Cardiac muscle cell (in vitro differentiated cells and primary cell): ENCODE measurements around the gene NPBWR2. TPM values are rescaled to one million over a fixed set of nuclear protein-coding genes. Genes with fewer than 3 reads are reported as not detected.
"Not testable (repeated sequence)": the region's sequence is repeated elsewhere in the genome, so short reads cannot be mapped to it uniquely, and the experiment has no call there.

ENCODE experiments used
- DNase-seq, 2 donors: peaks; one replicate each; pipeline versions ENCODE4 v3.0.0 to v3.0.0-alpha.2; 2010 to 2017; ENCODE audit warnings: low read depth in 1 of 2, low spot score in 1 of 2
- H3K27ac ChIP-seq: fragments of 200-600 bp; sonication (generic); 2 replicates; pipeline ENCODE4 v1.5.1; 2016
- H3K27me3 ChIP-seq: fragments of 200-600 bp; sonication (generic); 2 replicates; pipeline ENCODE4 v1.6.0; 2016; ENCODE audit warnings: control low read depth
- H3K36me3 ChIP-seq: fragments of 200-600 bp; sonication (generic); 2 replicates; pipeline ENCODE4 v1.5.1; 2016; ENCODE audit warnings: control low read depth
- H3K4me1 ChIP-seq: fragments of 200-600 bp; sonication (generic); 2 replicates; pipeline ENCODE4 v1.8.1; 2017; ENCODE audit warnings: low read depth, mild to moderate bottlenecking, mixed run types
- H3K4me3 ChIP-seq: fragments of 200-600 bp; sonication (generic); 2 replicates; pipeline ENCODE4 v1.5.1; 2016; ENCODE audit warnings: mild to moderate bottlenecking
- H3K9me3 ChIP-seq: fragments of 200-600 bp; sonication (generic); 2 replicates; pipeline ENCODE4 v1.5.1; 2017; ENCODE audit warnings: low read depth, mild to moderate bottlenecking, control low read depth
- CTCF ChIP-seq: IDR thresholded peaks from 2 replicates; pipeline ENCODE4 v1.5.1; 2012; ENCODE audit warnings: low read depth, mild to moderate bottlenecking, low read length
- polyA plus RNA-seq: library from polyadenylated mRNA; unstranded; fragments of >200 nt; fragmentation: Nextera tagmentation; extraction: Ambion mirVana; gene quantifications from 2 replicates; pipeline ENCODE4 v1.2.1, GENCODE V29; 2016
- total RNA-seq: library from RNA; depleted of rRNA; stranded (reverse); fragments of >200 nt; gene quantifications from 2 replicates; pipeline ENCODE4 v1.2.3, GENCODE V29; 2016

Gene NPBWR2
- total and polyA plus RNA-seq, 2 experiments from 2014 or later = not detected

GRCh38 chr20:64121586-64121985 is 14.2 kb upstream of the NPBWR2 start:
- H3K27me3 ChIP-seq = peaks cover 10% of the 10 kb centered on the region
- TF ChIP-seq CTCF = no peak
- H3K4me3 ChIP-seq = no peak overlapping the region
- DNase-seq = no peak
- H3K4me1 ChIP-seq = no peaks in the 10 kb centered on the region
- no peaks in the 10 kb centered on the region for H3K9me3 ChIP-seq
- H3K27ac ChIP-seq = no peak overlapping the region
- H3K36me3 ChIP-seq = no peaks in the 10 kb centered on the region

- no peak for DNase-seq
Observed at GRCh38 chr20:64119681-64120341, 12.4 kb upstream of the NPBWR2 start.

GRCh38 chr20:64119301-64119680 is 11.9 kb upstream of the NPBWR2 start:
- Histone ChIP-seq H3K9me3 (no peaks in the 10 kb centered on the region), H3K27ac (no peak overlapping the region), H3K4me3 (no peak overlapping the region), H3K36me3 (no peaks in the 10 kb centered on the region), H3K4me1 (no peaks in the 10 kb centered on the region), H3K27me3 (peaks cover 10% of the 10 kb centered on the region)
- no peak for TF ChIP-seq CTCF
- no peak for DNase-seq

More at GRCh38 chr20:64119681-64120341, 12.4 kb upstream of the NPBWR2 start:
- no peak for TF ChIP-seq CTCF
- Histone ChIP-seq H3K4me3 (no peak overlapping the region), H3K27ac (no peak overlapping the region), H3K27me3 (peaks cover 10% of the 10 kb centered on the region), H3K36me3 (no peaks in the 10 kb centered on the region), H3K9me3 (no peaks in the 10 kb centered on the region), H3K4me1 (no peaks in the 10 kb centered on the region)

- DNase-seq, H3K4me1 ChIP-seq, H3K9me3 ChIP-seq, H3K27ac ChIP-seq, H3K4me3 ChIP-seq, H3K36me3 ChIP-seq, H3K27me3 ChIP-seq: not testable (repeated sequence)
Observed at GRCh38 chr20:64117432-64117777, 10.0 kb upstream of the NPBWR2 start.

- H3K27me3 ChIP-seq = no peaks in the 10 kb centered on the region
- H3K9me3 ChIP-seq = no peaks in the 10 kb centered on the region
- H3K27ac ChIP-seq = no peak overlapping the region
- no peak for TF ChIP-seq CTCF
- H3K4me1 ChIP-seq = no peaks in the 10 kb centered on the region
- H3K36me3 ChIP-seq = no peaks in the 10 kb centered on the region
- H3K4me3 ChIP-seq = no peak overlapping the region
- DNase-seq = no peak
Observed at GRCh38 chr20:64116541-64117431, 9.4 kb upstream of the NPBWR2 start.

- no peaks in the 10 kb centered on the region for H3K9me3 ChIP-seq
Observed at GRCh38 chr20:64116016-64116415, 8.7 kb upstream of the NPBWR2 start.

More at GRCh38 chr20:64116016-64116415, 8.7 kb upstream of the NPBWR2 start:
- Histone ChIP-seq H3K4me1 (peaks cover 3% of the 10 kb centered on the region), H3K27ac (no peak overlapping the region), H3K4me3 (no peak overlapping the region), H3K27me3 (no peaks in the 10 kb centered on the region), H3K36me3 (no peaks in the 10 kb centered on the region)
- no peak for TF ChIP-seq CTCF
- no peak for DNase-seq
